ENCODE data around the gene PRDM16. TPM values are rescaled to one million over a fixed set of nuclear protein-coding genes. Genes with fewer than 3 reads are reported as not detected.

Gene PRDM16
- total RNA-seq, 1 experiment from 2014 or later, result 22.3 TPM

GRCh38 chr1:3208819-3209200 is 139.8 kb downstream of the PRDM16 start:
- in situ Hi-C loops (cut with HindIII; ENCODE audit: low pct_unique_long_range_greater_than_20kb, low sequenced_read_pairs), result no loop called here
- no peaks in the 10 kb centered on the region for H3K36me3 ChIP-seq (ENCODE audit: control insufficient read depth, insufficient read depth, low read length)

DNA sequence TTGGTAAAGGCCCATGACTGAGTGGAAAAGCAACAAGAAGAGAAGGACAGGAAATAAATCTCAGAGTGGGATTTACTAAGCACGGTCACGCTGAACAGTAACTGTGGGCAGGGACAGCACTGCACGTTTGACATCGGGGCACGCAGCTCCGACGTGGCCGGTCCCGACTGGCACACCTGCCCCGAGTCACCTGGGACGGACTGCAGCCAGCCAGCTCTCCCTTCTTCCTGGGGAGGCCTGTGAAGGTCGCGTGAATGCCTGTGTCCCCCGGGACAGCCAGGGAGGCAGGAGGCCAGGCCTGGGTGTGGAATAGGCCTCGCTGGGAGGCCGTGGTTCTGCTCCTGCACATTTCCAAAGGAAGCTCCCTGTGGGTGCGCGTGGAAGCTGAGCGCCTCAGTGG is 140.2 kb downstream of the PRDM16 start:
- BruUV-seq (replicated peaks), result no TSS peak
- CTCF ChIA-PET, result no interaction called here

More at GRCh38 chr1:3208819-3209200, 139.8 kb downstream of the PRDM16 start:
- ChIA-PET POLR2A (no interaction called here), CTCF (no interaction called here)
- no peak overlapping the region for H3K4me3 ChIP-seq (ENCODE audit: low read depth in 2 of 2, low read length in 2 of 2)
- DNase-seq (ENCODE audit: low read depth, low spot score) (no peak), ATAC-seq (no peak)
- no peak for TF ChIP-seq REST (IDR thresholded peaks at IDR 0.05; ENCODE audit: insufficient read depth in 1 of 2, low read depth in 2 of 2, low read length in 1 of 2)
- TF ChIP-seq POLR2AphosphoS5 (IDR thresholded peaks at IDR 0.05; ENCODE audit: low read depth, low read length), result no peak
- TF ChIP-seq CTCF (IDR thresholded peaks at IDR 0.05), result no peak
- no peak for TF ChIP-seq SIN3A (IDR thresholded peaks at IDR 0.05; ENCODE audit: borderline replicate concordance, insufficient read depth, low read depth, low read length)
- TF ChIP-seq TCF7L2 (IDR thresholded peaks at IDR 0.05; ENCODE audit: low read depth, low read length), result no peak
- no peaks in the 10 kb centered on the region for H3K9me3 ChIP-seq (ENCODE audit: control insufficient read depth, insufficient read depth, low read depth, low read length)
- H3K27me3 ChIP-seq (ENCODE audit: control insufficient read depth, insufficient read depth, low read length), result no peaks in the 10 kb centered on the region
- H3K4me1 ChIP-seq (ENCODE audit: control insufficient read depth, insufficient read depth, low read length), result no peaks in the 10 kb centered on the region
- no TSS peak for BruUV-seq (replicated peaks)
- intact Hi-C loops (cut with micrococcal nuclease; ENCODE audit: unreplicated experiment), result no loop called here
- H3K27ac ChIP-seq (ENCODE audit: low read length), result no peak overlapping the region

More for the DNA sequence above, 140.2 kb downstream of the PRDM16 start:
- Histone ChIP-seq H3K27ac (ENCODE audit: low read length) (no peak overlapping the region), H3K4me1 (ENCODE audit: control insufficient read depth, insufficient read depth, low read length) (no peaks in the 10 kb centered on the region), H3K9me3 (ENCODE audit: control insufficient read depth, insufficient read depth, low read depth, low read length) (no peaks in the 10 kb centered on the region), H3K36me3 (ENCODE audit: control insufficient read depth, insufficient read depth, low read length) (no peaks in the 10 kb centered on the region), H3K27me3 (ENCODE audit: control insufficient read depth, insufficient read depth, low read length) (no peaks in the 10 kb centered on the region), H3K4me3 (ENCODE audit: low read depth in 2 of 2, low read length in 2 of 2) (no peak overlapping the region)
- ATAC-seq (no peak), DNase-seq (ENCODE audit: low read depth, low spot score) (no peak)
- in situ Hi-C loops (cut with HindIII; ENCODE audit: low pct_unique_long_range_greater_than_20kb, low sequenced_read_pairs) (no loop called here), intact Hi-C loops (cut with micrococcal nuclease; ENCODE audit: unreplicated experiment) (no loop called here)
- POLR2A ChIA-PET, result no interaction called here
- TF ChIP-seq REST (IDR thresholded peaks at IDR 0.05; ENCODE audit: insufficient read depth in 1 of 2, low read depth in 2 of 2, low read length in 1 of 2) (no peak), CTCF (IDR thresholded peaks at IDR 0.05) (no peak), TCF7L2 (IDR thresholded peaks at IDR 0.05; ENCODE audit: low read depth, low read length) (no peak), POLR2AphosphoS5 (IDR thresholded peaks at IDR 0.05; ENCODE audit: low read depth, low read length) (no peak), SIN3A (IDR thresholded peaks at IDR 0.05; ENCODE audit: borderline replicate concordance, insufficient read depth, low read depth, low read length) (no peak)
